HG03039 (cell line): ENCODE data around the gene RHNO1.
"Not testable (repeated sequence)": the region's sequence is repeated elsewhere in the genome, so short reads cannot be mapped to it uniquely, and the experiment has no call there.

Experiments used
- ATAC-seq: cut with Tn5 transposase; IDR thresholded peaks from one replicate; pipeline ENCODE4 v1.9.1; 2021; ENCODE audit warnings: mild to moderate bottlenecking, moderate library complexity; ENCODE audit not compliant: unreplicated experiment

Gene RHNO1

DNA sequence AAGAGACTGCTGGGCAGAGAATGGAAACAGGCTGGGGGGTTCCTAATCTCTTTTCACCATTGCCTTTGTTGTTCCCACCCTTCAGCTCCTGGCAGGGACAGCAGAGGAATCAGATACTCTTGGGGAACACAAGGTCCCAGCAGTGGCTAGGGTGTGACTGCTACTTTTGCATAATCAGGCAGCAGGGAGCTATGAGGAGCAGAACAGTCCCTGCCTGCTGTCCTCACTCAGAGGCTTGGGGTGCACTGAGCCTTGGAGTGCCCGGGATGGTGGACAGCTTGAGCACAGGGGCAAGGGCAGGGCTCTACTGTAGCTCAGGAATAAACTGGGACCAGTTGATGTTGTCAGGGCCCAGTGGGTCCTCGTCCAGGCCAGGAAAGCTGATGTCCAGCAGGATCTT lies 18.7 kb upstream of the RHNO1 start:
- no peak for ATAC-seq

DNA sequence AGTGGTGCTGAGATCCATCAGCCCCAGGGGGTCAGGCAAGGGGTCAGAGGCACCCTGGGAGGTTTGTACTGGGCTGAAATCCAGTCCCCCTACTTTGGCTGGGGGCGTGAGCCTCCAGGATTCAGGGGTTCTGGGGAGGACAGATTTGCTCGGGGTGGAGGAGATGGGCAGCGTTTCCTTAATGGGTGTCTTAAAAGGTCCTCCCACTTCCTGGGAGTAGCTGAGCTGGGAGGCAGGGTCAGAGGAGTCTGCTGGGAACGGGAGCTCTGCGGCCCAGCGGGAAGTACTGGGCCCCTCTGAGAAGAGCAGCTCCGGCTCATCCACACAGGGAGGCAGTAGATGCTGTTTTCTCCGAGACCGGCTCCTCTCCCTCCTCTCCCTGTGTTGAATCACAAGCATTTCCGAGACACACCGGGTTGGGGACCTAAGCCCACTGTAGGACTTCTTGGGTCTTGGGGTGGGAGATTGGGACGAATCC lies 18.0 kb upstream of the RHNO1 start:
- ATAC-seq: no peak

DNA sequence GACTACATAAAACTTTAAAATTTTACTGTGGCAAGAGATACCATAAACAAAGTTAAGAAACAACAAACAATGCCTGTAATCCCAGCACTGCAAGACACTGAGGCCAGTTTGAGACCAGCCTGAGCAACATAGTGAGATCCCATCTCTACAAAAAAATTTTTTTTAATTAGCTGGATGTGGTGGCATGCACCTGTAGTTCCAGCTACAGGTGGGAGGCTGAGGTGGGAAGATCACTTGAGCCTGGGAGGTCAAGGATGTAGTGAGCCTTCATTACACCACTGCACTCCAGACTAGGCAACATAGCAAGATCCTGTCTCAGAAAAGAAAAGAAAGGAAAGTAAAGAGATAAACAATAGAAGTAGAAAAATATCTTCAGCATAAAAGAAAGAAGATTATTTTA lies 16.9 kb upstream of the RHNO1 start:
- no peak for ATAC-seq

DNA sequence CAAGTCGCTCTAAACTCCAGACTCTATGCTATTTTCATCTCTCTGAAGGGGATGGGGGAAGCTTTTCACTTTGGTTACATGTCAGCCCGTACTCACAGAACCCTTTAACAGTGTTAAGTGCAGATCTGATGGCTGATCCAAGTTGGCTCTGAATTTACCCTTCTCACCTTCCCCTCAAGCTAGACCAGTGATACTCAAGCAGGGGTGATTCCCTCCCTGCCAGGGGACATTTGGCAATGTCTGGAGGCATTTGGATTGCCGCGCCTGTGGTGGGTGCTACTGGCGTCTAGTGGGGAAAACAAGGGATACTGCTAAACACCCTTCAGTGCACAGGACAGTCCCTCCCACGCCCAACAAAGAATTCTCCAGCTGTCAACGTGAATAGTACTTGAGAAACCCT lies 14.1 kb upstream of the RHNO1 start:
- ATAC-seq: no peak

DNA sequence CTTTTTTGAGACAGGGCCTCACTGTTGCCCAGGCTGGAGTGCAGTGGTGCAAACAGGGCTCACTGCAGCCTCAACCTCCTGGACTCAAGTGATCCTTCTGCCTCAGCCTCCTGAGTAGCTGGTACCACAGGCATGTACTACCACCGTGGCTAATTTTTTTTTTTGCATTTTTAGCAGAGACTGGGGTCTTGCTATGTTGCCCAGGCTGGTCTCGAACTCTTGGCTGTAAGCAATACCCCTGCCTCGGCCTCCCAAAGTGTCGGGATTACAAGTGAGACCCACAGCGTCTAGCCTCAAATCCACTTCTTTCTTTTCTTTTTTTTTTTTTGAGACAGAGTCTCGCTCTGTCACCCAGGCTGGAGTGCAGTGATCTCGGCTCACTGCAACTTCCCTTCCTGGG lies 13.6 kb upstream of the RHNO1 start:
- not testable (repeated sequence) for ATAC-seq

DNA sequence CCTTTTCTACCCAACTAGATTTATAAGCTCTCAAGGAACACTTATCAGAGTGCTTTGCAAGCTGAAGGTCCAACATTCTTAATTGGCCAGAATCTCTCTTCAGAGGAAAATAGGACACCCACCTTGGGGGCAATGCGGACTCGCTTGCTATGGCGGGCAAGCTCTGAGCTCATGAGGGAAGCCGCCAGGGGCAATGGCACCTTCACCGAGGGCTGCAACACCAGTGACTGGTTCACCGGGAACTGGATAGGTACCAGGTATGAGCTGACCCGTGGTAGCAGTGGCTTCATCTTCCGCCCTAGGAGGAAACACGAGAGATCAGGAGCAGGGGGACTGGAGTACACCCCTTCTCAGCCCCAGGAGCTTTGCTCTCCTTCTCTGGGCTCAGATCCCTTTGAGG lies 12.8 kb upstream of the RHNO1 start:
- no peak for ATAC-seq

DNA sequence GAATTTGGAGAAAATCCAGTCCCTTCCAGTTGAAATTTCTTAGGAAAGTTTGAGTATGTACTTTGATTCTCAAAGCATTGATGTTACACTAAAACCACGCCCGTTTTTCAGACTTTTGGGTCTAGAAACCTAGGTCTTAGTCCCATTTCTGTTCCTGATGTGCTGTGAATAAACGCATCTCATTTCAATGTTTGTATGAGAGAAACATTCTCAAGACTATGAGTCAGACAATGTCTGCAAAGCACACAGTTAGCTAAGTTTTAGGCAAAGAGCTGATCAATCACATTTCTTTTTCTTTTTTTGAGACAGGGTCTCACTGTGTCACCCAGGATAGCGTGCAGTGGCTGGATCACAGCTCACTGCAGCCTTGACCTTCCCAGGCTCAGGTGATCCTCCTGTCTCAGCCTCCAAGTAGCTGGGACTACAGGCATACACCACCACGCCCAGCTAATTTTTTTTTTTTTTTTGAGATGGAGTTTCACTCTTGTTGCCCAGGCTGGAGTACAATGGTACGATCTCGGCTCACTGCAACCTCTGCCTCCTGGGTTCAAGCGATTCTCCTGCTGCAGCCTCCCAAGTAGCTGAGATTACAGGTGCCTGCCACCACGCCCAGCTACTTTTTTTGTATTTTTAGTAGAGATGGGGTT lies 7.9 kb upstream of the RHNO1 start:
- not testable (repeated sequence) for ATAC-seq

DNA sequence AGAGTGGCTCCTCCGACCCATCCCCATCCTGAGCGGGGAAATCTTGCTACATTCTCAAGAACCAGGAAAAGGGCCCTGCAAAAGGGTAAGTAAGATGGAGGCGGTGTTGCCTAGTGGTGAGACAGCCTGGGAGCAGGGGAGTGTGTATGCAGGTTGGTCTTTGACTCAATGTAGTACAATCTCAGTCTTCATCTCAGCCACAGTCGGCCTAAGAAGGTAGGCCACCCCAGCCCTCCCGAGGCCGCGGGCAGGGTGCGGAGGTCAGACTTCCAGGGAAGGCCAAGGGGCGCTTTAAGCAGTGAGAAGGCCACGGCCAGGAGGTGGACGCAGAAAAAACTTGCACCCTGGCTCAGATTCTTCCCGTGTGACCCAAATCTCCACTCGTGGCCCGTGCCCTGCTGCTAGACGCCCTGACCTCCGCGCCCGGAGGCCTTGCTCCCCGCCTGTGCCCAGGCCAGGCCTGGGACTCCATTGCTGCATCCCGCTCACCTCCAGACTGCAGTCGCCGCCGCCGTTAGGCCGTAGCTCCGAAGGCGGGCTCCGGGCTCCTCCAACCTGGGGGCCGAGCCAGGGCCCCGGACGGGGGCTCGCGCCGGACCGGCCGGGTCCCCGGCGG lies 484 bp upstream of the RHNO1 start:
- ATAC-seq: peak; percentile 28

DNA sequence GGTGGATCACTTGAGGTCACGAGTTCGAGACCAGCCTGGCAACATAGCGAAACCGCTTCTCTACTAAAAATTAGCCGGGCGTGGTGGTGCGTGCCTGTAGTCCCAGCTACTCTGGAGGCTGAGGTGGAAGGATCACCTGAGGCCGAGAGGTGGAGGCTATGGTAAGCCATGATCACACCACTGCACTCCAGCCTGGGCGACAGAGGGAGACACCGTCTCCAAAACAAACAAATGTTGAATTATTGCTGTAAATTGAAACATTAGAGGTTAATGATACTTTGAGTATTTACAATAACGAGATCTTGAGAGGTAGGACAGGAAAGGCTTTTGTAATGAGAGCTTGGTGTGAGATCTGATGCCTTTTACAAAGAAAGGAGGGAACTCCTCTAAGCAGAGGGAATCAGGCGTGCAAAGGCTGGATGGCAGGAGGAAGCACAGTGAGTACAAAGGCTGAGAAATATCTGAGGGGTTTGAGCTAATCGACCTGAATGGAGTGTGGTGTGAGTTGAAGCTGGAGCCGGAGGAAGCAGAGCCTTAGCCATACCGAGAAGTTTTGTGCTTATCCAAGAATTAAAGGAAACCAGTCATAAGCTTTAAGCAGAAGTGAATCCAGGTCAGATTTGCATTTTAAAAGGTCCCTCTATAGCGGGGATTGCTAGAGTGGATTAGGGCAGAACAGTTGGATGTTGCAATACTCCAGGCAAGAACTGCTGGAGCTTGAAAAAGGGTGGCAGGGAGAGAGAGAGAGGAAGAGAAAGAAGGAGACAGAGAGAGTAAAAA lies 1.1 kb downstream of the RHNO1 start:
- no peak for ATAC-seq

DNA sequence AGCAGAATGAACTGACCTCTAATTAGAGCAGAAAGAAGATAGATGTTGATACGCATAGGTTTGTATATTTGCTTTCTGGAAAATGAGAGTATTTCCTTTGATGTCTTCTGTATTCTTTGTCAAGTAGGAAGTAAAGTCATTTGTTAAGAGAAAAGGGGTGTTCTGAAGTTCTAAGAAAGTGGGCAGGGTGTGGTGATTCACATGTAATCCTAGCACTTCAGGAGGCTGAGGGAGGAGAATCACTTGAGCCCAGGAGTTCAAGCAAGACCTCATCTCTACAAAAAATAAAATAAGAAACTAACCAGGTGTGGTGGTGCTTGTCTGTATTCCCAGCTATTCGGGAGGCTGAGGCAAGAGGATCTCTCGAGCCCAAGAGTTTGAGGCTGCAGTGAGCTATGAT lies 2.8 kb downstream of the RHNO1 start:
- no peak for ATAC-seq

DNA sequence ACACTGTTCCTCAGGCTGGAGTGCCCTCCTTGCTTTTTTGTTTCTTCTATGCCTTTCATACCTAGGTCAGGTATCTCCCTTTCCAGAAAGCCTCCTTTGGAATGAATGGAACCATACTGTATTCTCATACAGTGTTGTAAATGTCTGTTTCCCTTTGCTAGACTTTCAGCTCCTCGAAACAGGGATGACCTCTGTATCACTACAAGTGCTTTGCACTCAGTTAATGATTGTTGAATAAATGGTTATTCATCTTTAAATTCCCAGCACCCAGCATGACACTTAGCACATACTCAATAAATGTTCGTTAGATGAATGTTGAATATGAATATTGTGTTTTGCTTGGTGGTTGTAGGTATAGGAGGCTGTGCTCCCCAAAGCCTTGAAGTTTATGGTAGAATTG lies 7.8 kb downstream of the RHNO1 start:
- ATAC-seq: no peak

DNA sequence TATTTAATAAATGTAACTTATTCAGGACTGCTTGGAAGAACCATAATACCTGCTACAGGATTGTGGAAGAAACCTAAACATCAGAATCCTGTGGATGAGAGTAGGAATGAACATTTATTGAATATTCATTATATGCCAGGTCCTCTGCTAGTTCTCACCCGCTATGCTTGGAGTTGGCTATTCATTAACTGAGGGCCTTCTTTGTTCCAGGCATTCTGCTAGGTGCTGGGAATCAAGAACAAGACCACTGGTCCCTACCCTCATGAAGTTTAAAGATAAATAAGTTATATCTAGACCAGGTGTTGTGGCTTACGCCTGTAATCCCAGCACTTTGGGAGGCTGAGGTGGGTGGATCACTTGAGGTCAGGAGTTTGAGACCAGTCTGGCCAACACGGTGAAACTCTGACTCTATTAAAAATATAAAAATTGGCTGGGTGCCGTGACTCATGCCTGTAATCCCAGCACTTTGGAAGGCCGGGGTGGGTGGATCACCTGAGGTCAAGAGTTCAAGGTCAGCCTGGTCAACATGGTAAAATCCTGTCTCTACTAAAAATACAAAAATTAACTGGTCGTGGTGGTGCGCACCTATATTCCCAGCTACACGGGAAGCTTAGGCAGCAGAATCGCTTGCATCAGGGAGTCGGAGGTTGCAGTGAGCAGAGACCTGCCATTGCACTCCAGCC lies 9.9 kb downstream of the RHNO1 start:
- ATAC-seq: no peak

DNA sequence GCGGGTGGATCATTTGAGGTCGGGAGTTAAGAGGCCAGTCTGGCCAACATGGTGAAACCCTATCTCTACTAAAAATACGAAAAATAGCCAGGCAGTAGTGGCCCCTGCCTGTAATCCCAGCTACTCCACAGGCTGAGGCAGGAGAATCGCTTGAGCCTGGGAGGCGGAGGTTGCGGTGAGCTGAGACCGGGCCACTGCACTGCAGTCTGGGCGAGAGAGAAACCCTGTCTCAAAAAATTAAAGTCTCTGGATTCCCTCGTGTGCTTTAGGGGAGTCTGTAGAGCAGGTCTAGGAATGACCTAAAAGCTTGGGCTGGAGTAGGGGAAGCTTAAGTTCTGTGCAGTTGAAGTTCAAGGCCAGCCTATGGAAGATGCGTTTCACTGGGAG lies 13.0 kb downstream of the RHNO1 start:
- no peak for ATAC-seq

DNA sequence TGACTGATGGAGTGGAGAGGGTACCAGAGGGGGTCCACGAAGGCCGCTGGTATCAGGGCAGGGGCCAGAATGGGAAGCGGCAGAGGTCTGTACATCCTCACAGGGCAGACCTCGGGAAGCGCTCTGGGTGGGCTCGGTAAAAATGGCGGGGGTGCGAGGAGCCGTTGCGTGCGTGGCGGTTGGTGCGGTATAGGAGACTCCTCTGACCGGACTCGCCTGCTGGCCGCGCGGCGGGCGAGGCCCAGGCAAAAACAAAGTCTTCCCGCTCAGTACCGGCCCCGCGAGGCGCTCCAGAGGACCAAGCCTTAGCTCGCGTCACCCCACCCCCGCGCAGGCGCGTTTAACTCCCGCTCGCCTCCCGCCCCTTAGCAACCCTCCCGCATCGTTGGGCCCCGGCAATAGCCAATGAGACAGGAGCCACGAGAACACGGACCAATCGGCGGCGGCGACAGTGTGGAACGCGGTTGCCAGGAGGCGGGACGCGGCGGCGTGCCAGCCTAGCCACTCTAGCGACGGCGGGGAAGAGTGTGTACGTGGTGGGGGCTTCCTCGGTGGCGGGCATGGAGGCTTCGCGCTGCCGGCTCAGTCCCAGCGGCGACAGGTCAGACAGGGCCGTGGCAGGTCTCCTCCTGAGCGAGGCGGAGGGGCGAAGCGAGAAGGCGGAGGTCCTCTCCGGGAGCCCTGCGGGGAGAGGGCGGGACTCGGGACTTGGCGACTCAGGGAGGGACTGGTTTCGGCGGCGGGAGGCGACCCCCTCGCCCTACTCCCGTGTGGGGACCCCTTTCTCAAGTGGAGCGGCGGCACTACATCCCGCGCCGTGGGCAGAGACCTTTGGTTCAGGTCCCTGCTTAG lies 13.6 kb downstream of the RHNO1 start, which contains the start of gene TULP3:
Gene TULP3 (plus strand): TSS at position 504 of the 852 bp plus-strand sequence. CDS start 57 bp downstream, at position 561.
- ATAC-seq: peak; percentile 98

DNA sequence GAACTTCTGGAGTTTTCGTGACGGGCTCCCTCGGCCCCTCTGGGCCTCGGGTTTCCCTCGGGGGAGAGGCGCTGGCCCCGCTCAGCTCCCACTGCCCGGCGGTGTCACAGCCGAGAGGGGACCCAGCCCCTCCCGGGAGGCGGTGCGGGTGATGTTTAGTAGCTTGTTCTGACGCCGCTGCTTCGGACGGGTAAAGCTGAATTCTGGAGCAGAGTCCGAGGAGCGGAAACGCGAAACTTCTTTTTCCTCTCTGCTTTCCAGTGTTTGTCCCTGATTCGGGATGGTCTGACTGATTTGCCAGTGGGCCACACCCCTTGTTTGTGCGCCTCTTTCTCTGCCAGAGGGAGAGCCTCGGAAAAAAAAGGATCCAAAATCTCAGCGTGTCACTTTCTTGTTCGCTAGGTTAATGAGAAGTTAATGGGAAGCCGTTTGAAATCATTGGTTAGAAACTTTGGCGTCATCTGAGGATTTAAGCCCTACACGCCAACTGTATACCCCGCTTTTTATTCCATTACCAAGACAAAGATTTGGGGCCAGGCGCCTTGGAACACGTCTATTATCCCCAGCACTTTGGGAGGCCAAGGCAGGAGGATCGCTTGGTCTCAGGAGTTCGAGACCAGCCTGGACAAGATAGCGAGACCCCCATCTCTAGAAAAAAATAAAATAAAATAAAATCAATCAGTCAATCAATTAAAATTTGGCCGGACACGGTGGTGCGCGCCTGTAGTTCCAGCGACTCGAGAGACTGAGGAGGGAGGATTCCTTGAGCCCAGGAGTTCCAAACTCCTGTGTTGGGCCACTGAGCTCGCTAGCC lies 14.4 kb downstream of the RHNO1 start:
- no peak for ATAC-seq

DNA sequence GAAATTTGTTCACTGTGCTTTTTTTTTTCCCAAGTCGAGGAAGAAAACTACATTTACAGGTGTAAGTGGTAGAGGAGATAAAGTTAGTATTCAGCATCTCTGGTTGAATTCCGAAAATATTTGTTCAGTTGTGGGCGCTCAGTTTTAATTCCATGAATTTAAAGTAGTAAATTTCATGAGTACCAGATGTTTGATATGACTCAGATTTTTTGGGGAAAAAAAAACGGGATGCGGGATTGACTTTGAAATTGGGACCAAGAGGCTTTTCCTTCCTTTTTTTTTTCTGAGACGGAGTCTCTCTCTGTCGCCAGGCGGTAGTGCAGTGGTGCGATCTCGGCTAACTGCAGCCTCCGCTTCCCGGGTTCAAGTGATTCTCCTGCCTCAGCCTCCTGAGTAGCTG lies 15.2 kb downstream of the RHNO1 start:
- ATAC-seq: no peak

DNA sequence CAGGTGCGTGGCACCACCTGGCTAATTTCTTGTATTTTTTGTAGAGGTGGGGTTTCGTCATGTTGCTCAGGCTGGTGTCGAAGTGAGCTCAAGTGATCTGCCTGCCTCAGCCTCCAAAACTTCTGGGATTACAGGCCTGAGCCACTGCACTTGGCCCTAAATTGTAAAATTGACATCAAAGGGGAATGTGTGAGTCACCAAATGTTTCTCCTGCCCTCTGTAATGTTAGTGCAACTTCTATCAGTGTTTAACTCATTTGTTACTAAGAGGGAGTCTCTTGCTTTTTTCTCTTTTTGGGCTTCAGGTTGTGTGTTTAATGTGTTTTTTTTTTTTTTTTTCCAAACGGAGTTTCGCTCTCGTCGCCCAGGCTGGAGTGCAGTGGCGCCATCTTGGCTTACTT lies 16.0 kb downstream of the RHNO1 start:
- no peak for ATAC-seq

DNA sequence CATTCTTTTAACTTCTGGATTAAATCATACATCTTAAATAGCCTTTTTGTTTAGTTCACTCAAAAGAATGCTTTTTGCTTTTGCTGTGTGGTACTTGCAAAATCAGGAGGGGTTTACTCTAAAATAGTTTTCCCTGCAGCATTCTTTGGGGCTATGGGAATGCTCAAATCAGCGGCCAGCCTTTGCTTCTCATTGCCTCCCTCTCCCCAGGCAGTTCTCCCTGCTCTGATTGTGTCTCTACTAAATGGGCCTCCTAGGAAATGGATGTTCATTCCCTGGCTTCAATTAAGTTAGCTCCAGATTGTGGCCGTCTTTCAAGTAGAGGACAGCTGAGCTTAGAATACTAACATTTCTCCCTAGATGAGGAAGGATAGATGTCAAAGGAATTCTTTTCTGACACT lies 18.0 kb downstream of the RHNO1 start:
- ATAC-seq: no peak

DNA sequence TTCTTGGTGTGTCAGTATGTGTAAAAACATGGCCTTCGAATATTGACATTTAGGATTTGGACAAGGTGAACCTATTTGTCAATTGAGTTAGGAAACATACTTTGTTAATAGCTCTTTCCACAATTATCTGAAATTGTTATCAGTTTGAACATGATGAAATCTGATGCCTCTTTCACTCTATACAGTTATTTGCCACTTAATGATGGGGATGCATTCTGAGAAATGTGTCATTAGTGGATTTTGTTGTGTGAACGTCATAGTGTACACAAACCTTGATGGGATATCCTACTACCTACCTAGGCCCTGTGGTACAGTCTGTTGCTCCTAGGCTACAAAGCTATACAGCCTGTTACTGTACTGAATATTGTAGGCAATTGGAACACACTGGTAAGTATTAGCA lies 18.5 kb downstream of the RHNO1 start:
- ATAC-seq: no peak

DNA sequence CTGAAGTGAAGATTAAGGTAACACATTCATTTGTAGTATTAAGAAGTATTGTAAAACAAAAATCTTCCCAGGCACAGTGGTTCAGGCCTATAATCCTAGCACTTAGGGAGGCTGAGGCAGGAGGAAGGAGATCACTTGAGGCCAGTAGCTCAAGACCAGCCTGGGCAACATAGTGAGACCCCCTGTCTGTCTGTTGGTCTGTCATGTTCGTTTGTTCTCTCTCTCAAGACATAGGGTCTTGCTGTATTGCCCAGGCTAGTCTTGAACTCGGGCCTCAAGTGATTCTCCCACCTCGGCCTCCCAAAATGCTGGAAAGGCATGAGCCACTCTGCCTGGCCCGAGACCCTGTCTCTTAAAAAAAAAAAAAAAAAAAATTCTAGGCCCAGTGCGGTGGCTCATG lies 20.4 kb downstream of the RHNO1 start:
- ATAC-seq: no peak
